ENCODE data around the gene WHRN.

- TF ChIP-seq TARDBP (IDR thresholded peaks at IDR 0.05), result no peak
- TF ChIP-seq FOXA1 (IDR thresholded peaks at IDR 0.05), result no peak
- no peak for TF ChIP-seq NFRKB (IDR thresholded peaks at IDR 0.05)
- no peak for TF ChIP-seq SP1 (IDR thresholded peaks at IDR 0.05)
- no peak for TF ChIP-seq FOXK2 (IDR thresholded peaks at IDR 0.05)
- TF ChIP-seq BHLHE40 (IDR thresholded peaks at IDR 0.05; ENCODE audit: borderline replicate concordance), result no peak
- TF ChIP-seq, protein P1, sequence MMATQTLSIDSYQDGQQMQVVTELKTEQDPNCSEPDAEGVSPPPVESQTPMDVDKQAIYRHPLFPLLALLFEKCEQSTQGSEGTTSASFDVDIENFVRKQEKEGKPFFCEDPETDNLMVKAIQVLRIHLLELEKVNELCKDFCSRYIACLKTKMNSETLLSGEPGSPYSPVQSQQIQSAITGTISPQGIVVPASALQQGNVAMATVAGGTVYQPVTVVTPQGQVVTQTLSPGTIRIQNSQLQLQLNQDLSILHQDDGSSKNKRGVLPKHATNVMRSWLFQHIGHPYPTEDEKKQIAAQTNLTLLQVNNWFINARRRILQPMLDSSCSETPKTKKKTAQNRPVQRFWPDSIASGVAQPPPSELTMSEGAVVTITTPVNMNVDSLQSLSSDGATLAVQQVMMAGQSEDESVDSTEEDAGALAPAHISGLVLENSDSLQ (IDR thresholded peaks at IDR 0.05), result no peak
- TF ChIP-seq ARNT (IDR thresholded peaks at IDR 0.05), result no peak
- no peak for TF ChIP-seq FOXM1 (IDR thresholded peaks at IDR 0.05; ENCODE audit: borderline replicate concordance)
- no peak for TF ChIP-seq ELF4 (IDR thresholded peaks at IDR 0.05)
- no peak for TF ChIP-seq SUZ12 (IDR thresholded peaks at IDR 0.05)
These were observed 140.1 kb downstream of the WHRN start for GRCh38 chr9:114365194-114365593.

Data from HEK293T (cell line).